Left renal cortex interstitium (tissue), 4 donors: ENCODE data around the gene OR10AD1. TPM values are rescaled to one million over a fixed set of nuclear protein-coding genes. Genes with fewer than 3 reads are reported as not detected.
"Not testable (repeated sequence)": the region's sequence is repeated elsewhere in the genome, so short reads cannot be mapped to it uniquely, and the experiment has no call there.

Experiments
- DNase-seq, 4 donors: peaks; one replicate each; pipeline ENCODE4 v3.0.0-alpha.2; 2013; ENCODE audit warnings: low read depth in 4 of 4, low spot score in 2 of 4, missing footprints in 1 of 4
- polyA plus RNA-seq, 4 donors: library from polyadenylated mRNA; unstranded; fragments of 120-200 nt; gene quantifications; one replicate each; pipeline ENCODE4 v1.2.1, GENCODE V29; 2013; ENCODE audit not compliant: insufficient read length in 4 of 4

Gene OR10AD1
- polyA plus RNA-seq, 4 donors = 0.17 to 1.4 (median 0.53) TPM

DNA sequence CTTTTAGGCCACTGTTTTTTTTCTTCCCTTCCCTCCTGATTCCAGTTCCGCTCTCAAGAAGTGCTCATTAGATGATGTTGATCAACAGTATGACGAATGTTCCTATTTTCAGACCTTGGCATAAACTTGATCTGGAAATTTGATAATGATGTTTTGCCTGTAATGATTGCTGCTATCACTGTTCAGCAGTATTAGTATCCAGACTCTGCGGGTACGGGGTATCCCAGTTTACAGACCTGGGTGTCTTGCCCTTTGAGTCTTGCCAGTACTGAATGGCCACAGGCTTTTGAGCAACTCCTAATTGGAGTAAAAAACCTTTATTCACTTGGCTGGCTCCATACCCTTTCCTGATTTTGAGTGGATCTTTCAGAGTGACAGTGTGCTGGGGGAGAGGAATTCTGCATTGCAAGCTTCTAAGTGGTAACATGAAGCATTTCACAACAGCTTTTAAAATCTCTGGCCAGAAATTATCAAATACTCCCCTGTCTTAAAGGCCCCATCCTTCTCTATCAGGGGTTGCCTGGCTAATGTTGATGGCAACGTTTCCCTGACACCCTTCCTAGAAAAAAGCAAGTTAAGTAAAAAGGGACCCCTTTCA is 39.8 kb downstream of the OR10AD1 start:
- DNase-seq = no peak

- no peak for DNase-seq
Observed at GRCh38 chr12:48160807-48161206, 42.3 kb downstream of the OR10AD1 start.

- no peak for DNase-seq
Observed at GRCh38 chr12:48160046-48160445, 43.0 kb downstream of the OR10AD1 start.

- no peak for DNase-seq
Observed at GRCh38 chr12:48157889-48158370, 45.2 kb downstream of the OR10AD1 start.

- peak; percentile 95 to 97 (median 96) for DNase-seq
Observed at GRCh38 chr12:48157018-48157888, 45.8 kb downstream of the OR10AD1 start, which contains the start of gene ASB8. Gene ASB8, minus strand, starts transcription at chr12:48157515. Its CDS starts 4,019 bp downstream, at chr12:48153496.

GRCh38 chr12:48156652-48157017 is 46.5 kb downstream of the OR10AD1 start:
- no peak for DNase-seq

DNA sequence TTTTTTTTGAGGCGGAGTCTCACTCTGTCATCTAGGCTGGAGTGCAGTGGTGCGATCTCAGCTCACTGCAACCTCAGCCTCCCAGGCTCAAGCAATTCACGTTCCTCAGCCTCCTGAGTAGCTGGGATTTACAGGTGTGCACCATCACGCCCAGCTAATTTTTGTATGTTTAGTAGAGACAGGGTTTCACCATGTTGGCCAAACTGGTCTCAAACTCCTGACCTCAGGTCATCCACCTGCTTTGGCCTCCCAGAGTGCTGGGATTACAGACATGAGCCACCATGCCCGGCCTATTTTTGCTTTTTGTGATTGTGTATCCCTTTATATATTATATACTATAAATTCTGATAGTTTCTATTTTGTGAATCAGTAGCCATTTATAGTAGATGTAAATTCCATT is 47.3 kb downstream of the OR10AD1 start:
- not testable (repeated sequence) for DNase-seq

Other genes starting within 250 kb of the OR10AD1 start
- gene TMEM106C, start 239.7 kb downstream of the OR10AD1 start, polyA plus RNA-seq = 100 to 1,000 TPM; 128 to 130 (median 130) TPM
- gene COL2A1, start 198.8 kb downstream of the OR10AD1 start, polyA plus RNA-seq = 10 to 100 TPM; 38.3 to 66.6 (median 45.3) TPM
- 10 to 100 TPM; 23.0 to 27.4 (median 24.1) TPM for gene SENP1, start 97.2 kb downstream of the OR10AD1 start, polyA plus RNA-seq
- 100 to 1,000 TPM in 3 of 4 donors, 10 to 100 TPM in 1; 96.7 to 133 (median 114) TPM for gene PFKM, start 83.9 kb downstream of the OR10AD1 start, polyA plus RNA-seq
- gene ASB8, start 45.8 kb downstream of the OR10AD1 start, polyA plus RNA-seq = 10 to 100 TPM; 33.2 to 44.0 (median 38.5) TPM
- gene CCDC184, start 19.6 kb downstream of the OR10AD1 start, polyA plus RNA-seq = 1 to 10 TPM in 1 of 4 donors, under 1 TPM in 3; 0.30 to 1.0 (median 0.66) TPM
- 10 to 100 TPM; 20.7 to 29.9 (median 27.0) TPM for gene ZNF641, start 147.6 kb upstream of the OR10AD1 start, polyA plus RNA-seq